ENCODE results near the gene SCFD1. TPM values are rescaled to one million over a fixed set of nuclear protein-coding genes. Genes with fewer than 3 reads are reported as not detected.

Gene SCFD1
- total RNA-seq, 4 donors from 2014 or later, result 21.5 to 30.7 (median 28.2) TPM

DNA sequence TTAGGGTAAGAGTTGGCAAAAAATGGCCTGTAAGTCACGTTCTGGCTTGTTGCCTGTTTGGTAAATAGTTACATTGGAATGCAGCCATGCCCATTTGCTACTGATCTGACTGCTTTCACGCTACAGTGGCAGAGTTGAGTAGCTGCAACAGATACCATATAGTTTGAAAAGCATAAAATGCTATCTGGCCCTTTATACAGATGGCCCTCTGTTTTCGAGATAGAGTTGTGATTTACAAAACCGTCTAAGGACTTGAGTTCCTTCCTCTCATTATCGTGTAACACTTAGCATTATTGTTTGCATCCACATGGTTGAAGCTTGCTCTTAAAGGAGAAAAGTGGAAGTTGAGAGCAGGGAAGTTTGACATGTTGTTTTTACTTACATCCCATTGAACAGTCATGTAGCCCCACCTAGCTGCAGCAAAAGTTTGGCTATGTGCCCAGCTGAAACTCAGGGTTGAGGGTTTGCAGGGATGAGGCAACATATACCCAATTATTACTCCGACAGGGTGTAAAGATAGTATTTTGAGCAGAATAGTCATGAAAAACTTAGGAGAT is 11.3 kb upstream of the SCFD1 start:
- DNase-seq (peak; percentile 15 to 55), ATAC-seq (peak in 1 of 2 donors; percentile 38)
- TF ChIP-seq, protein P1, sequence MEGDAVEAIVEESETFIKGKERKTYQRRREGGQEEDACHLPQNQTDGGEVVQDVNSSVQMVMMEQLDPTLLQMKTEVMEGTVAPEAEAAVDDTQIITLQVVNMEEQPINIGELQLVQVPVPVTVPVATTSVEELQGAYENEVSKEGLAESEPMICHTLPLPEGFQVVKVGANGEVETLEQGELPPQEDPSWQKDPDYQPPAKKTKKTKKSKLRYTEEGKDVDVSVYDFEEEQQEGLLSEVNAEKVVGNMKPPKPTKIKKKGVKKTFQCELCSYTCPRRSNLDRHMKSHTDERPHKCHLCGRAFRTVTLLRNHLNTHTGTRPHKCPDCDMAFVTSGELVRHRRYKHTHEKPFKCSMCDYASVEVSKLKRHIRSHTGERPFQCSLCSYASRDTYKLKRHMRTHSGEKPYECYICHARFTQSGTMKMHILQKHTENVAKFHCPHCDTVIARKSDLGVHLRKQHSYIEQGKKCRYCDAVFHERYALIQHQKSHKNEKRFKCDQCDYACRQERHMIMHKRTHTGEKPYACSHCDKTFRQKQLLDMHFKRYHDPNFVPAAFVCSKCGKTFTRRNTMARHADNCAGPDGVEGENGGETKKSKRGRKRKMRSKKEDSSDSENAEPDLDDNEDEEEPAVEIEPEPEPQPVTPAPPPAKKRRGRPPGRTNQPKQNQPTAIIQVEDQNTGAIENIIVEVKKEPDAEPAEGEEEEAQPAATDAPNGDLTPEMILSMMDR (IDR thresholded peaks at IDR 0.05 in 4 of 5, conservative IDR thresholded peaks at IDR 0.05 in 1 of 5), result peak in 4 of 5 experiments; percentile 4 to 45 (median 35)
- no peak for TF ChIP-seq POLR2A (IDR thresholded peaks at IDR 0.05)
- in situ Hi-C loops (cut with MboI; ENCODE audit: low sequenced_read_pairs in 4 of 4) (no loop called here), intact Hi-C loops (cut with DNase I; ENCODE audit: low total_unique reads) (no loop called here)
- Histone ChIP-seq H3K4me3 (no peak overlapping the region), H3K27ac (no peak overlapping the region), H3K27me3 (no peaks in the 10 kb centered on the region), H3K9me3 (no peaks in the 10 kb centered on the region), H3K36me3 (peaks cover 0 to 5% of the 10 kb centered on the region in 2 donors), H3K4me1 (peaks cover 3 to 16% of the 10 kb centered on the region in 2 donors)

DNA sequence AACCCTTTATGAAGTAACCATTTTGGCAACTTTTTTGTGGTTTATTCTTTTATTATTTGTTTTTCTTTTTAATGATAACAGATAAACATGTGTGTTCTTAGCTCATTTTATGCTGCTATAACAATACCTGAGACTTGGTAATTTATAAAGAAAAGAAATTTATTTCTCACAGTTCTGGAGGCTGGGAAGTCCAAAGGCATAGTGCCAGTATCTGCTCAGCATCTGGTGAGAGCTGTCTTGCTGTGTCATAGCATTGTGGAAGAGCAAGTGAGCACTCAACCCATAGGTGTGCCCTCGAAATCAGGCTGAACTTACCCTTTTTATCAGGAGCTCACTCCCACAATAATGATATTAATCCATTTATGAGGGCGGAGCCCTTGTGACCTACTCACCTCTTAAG is 8.0 kb upstream of the SCFD1 start:
- H3K27ac ChIP-seq, result no peak overlapping the region
- TF ChIP-seq POLR2A (IDR thresholded peaks at IDR 0.05), result no peak
- TF ChIP-seq, protein P1 (IDR thresholded peaks at IDR 0.05 in 4 of 5, conservative IDR thresholded peaks at IDR 0.05 in 1 of 5), result no peak
- H3K9me3 ChIP-seq, result no peaks in the 10 kb centered on the region
- DNase-seq (no peak), ATAC-seq (no peak)
- H3K27me3 ChIP-seq, result no peaks in the 10 kb centered on the region
- H3K4me1 ChIP-seq, result peaks cover under 1 to 2% of the 10 kb centered on the region in 2 donors
- no peak overlapping the region for H3K4me3 ChIP-seq
- H3K36me3 ChIP-seq, result peaks cover 0 to 8% of the 10 kb centered on the region in 2 donors
- in situ Hi-C loops (cut with MboI; ENCODE audit: low sequenced_read_pairs in 4 of 4) (no loop called here), intact Hi-C loops (cut with DNase I; ENCODE audit: low total_unique reads) (no loop called here)

DNA sequence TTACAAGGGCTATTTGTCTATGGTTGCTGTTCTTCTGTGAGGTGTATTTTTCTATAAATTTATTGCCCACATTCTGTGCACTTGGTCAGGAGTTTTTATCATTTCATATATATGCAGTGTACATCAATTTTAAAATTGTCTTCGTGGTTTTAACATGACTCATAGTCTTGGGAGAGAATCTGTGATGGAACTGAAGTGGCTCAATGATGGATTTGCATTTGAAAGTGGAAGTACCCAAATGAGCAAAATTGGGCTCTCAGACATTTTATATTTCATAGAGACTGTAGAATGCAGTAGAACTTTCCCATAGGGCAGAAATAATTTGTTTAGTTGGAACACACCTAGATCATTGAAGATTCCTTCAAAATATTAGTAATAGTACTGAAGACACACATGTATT is 1.9 kb upstream of the SCFD1 start:
- in situ Hi-C loops (cut with MboI; ENCODE audit: low sequenced_read_pairs in 4 of 4), result no loop called here

DNA sequence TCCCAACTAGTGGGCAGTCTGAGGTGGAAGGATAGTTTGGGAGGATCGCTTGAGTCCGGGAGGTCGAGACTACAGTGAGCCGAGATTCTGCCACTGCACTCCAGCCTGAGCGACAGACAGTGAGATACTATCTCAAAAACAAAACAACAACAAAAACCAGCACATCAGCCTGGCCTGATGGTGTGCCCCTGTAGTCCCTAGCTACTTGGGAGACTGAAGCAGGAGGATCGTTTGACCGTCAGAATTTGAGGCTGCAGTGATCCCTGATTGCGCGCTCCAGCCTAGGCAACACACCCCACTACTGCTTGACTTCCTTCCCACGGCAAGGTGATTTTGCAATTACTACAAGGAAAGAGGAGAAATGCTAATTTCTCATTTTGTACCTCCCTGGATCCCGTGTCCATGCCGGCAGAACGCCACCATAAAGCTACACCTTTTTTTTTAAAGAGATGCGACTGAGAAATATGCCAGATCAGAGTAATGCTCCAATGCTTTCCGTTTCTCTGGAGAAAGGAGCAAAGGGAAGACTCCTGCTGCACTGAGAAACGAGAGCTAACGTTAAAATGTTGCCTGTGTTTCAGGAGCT is 672 bp upstream of the SCFD1 start:
- intact Hi-C loops (cut with DNase I; ENCODE audit: low total_unique reads), result loop anchor here (5.0 kb wide), 1 partner anchor 64 kb away; the partner anchor contains the start of gene G2E3

More for the DNA sequence above, 1.9 kb upstream of the SCFD1 start:
- no peak overlapping the region for H3K4me3 ChIP-seq
- H3K9me3 ChIP-seq, result no peaks in the 10 kb centered on the region
- intact Hi-C loops (cut with DNase I; ENCODE audit: low total_unique reads), result loop anchor here (5.0 kb wide), 1 partner anchor 63 kb away; the partner anchor contains the start of gene G2E3
- H3K27ac ChIP-seq, result no peak overlapping the region
- TF ChIP-seq POLR2A (IDR thresholded peaks at IDR 0.05), result no peak
- TF ChIP-seq, protein P1 (IDR thresholded peaks at IDR 0.05 in 4 of 5, conservative IDR thresholded peaks at IDR 0.05 in 1 of 5), result no peak
- peaks cover 0 to 4% of the 10 kb centered on the region in 2 donors for H3K36me3 ChIP-seq
- H3K4me1 ChIP-seq, result peaks cover 13 to 23% of the 10 kb centered on the region in 2 donors
- no peaks in the 10 kb centered on the region for H3K27me3 ChIP-seq
- no peak for DNase-seq
- no peak for ATAC-seq

More for the DNA sequence above, 672 bp upstream of the SCFD1 start:
- H3K4me3 ChIP-seq, result peak overlapping the region; percentile 80 to 89 (median 83)
- peaks cover 0 to 1% of the 10 kb centered on the region in 2 donors for H3K36me3 ChIP-seq
- no peak for DNase-seq
- in situ Hi-C loops (cut with MboI; ENCODE audit: low sequenced_read_pairs in 4 of 4), result no loop called here
- H3K27ac ChIP-seq, result peak overlapping the region; percentile 91 to 92 (median 91)
- no peaks in the 10 kb centered on the region for H3K9me3 ChIP-seq
- TF ChIP-seq, protein P1 (IDR thresholded peaks at IDR 0.05 in 4 of 5, conservative IDR thresholded peaks at IDR 0.05 in 1 of 5), result no peak
- no peak for TF ChIP-seq POLR2A (IDR thresholded peaks at IDR 0.05)
- H3K27me3 ChIP-seq, result no peaks in the 10 kb centered on the region
- ATAC-seq, result peak; percentile 59
- H3K4me1 ChIP-seq, result peaks cover 22 to 31% of the 10 kb centered on the region in 2 donors

Data from gastrocnemius medialis (tissue), 4 donors.